ENCODE data around the gene PLEKHG3.

Gene PLEKHG3

DNA sequence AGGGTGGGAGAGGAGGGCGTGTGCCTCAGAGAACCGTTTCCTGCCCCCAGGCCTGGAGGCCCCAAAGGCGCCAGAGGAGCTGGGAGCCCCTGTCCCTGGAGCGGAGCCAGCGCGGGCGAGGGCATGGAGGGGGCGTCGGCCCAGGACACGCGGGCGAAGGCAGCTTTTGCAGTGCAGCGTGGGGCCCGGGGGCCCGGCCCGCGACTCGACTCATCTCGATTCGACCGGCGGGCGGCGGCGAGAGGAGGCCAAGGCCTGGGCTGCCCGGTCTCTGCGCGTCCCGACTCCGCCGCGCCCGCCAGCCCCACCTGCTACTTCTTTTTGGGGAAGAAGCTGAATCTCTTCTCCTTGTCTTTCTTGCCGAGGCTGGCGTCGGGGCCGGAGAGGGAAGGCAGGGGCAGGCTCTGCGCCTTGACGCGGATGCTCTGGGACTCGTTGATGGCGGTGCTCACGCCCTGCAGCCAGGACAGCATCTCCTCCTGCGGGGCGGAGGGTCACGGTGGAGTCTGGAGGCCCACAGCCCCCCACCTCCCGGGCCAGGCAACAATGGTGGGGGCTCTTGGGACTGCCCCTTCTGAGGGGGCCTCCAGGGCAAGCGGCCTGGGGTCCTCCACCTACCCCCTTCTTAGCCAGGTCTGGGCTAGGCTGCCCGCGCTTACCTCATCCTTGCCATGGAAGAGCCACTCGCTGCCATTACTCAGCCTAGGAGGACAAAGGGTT lies 44.9 kb downstream of the PLEKHG3 start:
- DNase-seq, result no peak

DNA sequence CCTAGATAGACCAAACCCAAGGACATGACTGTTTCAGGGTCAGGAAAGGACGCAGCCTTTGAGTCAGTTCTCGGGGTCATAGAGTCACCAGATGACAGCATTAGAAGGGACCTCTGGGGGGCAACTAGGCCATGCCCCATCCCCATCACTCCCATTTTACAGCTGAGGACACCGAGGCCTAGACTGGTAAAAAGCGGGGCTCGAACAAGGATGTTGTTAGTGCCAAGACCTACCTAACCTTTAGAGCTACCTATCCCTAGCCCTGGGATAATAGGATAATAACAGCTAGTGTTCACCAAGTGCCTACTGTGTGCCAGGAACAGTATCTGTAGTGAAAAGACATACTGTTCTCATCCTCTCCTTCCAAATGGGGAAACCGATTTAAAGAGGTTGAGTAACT lies 48.7 kb downstream of the PLEKHG3 start:
- DNase-seq, result no peak

DNA sequence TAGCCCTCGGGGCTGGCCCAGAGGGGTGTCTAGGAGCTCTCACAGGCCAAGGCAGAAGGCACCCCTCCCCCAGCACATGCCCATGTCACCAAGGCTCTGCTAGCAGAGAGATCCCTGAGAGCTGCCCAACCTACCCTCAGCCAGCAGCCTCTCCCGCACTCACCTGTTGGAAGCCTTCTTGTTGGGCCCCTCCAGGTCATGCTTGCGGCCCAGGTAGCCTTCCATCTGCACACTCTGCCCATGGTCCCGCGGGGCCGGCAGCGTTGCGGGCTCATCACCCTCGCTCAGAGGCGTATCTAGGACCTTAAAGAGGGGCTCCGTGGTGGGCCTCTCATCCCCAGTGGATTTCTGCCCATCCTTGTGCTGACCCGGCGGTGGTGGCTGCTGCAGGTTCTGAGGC lies 49.1 kb downstream of the PLEKHG3 start:
- DNase-seq, result no peak

DNA sequence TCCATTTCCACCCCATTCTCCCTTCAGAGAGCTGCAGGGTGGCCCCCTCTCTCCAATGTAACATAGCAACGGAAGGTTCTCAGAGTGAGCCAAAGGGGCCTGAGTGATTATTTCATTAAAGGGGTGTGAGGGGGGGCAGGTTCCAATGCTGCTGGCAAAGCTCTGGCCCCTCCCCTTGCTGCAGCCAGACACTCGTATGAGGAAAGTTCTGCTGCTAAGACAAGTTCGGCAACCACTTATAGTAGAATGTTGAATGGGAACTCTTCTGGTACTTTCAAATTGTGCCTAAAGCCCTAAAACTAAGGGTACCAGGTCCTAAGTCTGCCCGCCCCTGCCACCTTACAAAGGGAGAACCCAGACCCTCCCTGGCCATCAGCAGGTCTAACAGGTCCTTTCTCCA lies 49.8 kb downstream of the PLEKHG3 start:
- no peak for DNase-seq

DNA sequence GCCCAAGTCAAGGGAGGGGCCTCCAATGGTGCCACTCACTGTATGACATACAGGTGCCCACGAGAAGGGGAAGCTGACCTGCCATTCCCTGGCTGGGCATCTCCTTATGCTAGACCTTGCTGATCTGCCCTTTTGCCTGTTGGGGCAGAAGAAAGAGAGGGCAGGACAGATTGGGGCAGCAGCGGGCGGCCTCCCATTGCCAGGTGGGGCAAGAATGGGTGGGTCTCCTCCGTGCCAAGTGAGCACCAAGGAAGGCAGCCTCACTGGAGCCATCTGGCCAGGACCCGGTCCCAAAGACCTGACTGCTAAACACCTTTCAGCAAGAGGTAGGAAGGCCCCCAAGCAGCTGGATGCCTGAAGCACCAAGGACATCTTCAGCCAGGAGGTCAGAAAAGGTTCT lies 50.5 kb downstream of the PLEKHG3 start:
- no peak for DNase-seq

DNA sequence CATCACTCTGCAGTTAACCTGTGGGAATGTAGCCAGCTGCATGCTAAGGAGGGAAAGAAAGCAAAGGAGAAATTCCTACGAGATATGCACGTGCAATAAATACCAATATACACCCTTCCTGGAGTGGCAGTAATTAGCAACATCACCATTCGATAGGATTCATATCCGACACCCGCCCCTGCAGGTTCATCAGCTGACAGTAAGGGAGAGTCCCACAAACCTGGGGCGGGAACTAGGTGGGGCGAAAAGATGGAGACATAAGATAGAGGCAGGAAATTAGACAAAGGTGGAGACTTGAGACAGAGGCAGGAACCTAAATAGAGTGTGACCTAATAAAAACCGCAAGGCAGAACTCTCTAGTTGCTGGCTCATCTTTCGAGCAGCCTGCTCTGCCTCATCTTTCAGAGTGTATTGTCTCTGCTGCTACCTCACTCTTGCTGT lies 51.6 kb downstream of the PLEKHG3 start:
- no peak for DNase-seq

DNA sequence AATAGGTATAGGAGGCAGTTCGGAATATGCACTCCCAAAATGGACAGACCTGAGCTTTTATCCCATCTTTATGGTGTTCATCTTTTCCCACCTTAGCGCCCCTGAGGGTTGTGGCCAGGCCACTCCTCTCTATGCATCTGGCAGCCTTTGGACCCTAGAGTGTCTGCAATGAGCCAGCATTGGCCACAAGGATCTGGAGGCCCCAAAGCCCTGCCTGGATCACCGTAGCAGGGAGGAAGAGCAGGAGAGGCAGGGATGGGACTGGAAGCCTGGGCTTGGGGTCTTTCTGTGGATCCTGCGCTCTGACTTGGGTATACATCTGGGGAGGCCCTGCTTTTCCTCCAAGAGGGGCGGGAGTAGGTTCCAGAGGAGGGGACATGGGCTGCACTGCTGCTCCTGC lies 52.5 kb downstream of the PLEKHG3 start:
- DNase-seq, result no peak

DNA sequence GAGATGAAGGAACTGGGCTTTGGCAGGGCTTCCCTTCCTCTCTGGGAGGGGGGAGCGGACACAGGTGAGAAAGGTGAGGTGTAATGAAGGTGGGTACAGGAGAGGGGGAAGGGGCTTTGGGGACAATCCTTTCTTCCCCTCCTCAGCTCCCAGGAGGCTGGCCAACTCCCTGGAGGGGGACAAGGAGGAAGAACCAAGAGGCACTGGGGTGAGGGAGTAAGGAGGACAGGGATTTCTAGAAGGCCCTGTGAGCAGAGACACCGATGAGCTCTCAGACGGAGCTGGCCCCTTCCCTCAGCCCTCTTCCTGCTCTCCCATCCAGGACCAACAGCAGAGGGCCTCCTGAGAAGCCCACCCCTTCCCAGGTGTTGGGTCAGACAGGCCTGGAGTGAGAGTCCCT lies 53.4 kb downstream of the PLEKHG3 start:
- no peak for DNase-seq

DNA sequence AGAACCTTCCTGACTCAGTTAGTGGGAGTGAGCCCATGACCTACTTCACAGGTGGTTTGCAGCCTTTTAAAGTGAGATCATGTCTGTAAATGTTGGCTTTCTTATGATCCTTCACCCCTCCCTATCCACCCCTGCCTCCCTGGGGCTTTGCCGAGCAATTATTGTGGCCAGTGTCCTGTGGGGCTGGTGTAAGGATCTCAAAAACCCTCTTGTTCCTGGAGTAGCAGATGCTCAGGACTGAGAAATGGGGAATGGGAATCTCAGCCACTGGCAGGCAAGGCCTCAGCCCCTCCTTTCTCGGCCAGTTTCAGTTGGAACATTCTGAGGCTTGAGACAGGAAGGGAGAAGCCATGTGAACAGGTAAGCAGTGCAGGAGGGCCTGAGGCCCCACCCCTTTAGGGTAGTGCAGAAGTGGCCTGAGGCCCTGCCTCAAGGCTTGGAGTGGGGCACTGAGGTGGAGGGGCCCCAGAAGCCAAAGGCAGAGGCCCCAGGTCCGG lies 53.8 kb downstream of the PLEKHG3 start:
- DNase-seq, result no peak

DNA sequence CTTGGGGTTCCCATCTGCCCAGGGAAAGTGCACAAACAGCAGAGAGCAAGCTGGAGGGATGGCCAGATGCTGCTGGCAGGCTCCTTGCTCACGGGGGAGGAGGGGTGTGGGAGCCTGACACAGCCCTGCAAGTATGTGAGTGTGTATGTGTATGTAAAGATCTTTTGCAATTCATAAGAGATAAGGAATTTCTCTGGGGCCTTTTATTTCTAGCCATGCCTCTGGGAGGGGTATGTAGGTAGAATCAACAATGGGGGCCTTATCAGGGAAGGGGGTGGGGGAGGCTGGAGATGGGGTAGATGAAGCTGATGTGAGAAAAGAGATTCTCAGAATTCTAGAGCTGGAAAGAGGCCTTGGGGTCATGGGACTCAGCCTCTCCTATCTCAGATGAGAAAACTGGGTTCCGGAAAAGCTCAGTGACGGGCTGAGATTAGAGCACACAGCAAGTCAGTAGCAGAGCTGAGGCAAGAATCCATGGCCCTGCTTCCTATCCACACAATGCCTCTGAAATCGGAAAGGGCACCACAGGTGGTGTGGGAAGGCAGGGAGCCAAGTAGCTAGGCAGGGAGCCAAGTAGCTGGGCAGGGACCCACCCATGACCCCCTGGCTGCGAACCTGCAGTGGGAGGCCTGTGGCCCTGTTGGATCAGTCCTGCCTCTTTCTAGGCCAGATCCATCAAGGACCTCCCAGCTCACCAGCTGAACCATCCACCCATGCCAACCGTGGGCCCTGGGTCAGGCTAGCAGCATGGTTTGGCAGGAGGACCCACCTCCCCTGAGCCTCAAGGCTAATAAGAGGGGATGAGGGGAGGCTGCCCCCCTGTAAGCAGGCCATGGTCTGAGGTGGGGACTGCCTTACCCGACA lies 54.7 kb downstream of the PLEKHG3 start:
- no peak for DNase-seq

DNA sequence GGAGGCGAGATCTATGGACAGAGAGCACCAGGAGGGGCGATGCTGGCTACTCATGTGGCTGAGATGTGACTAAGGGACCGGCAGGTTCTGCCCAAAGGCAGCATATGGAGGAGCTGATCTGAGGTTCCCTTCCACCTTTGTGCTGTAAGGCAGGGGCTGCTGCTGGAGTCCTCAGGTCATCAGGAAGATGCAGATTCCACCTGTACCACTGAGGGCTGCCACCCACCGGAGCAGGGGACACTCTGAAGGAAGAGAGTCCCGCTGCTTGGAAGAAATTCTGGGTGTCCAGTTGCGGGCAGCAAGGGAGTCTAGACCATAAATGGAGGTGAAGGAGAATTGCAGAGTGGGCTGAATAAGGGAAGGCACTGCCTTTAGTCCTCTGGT lies 55.3 kb downstream of the PLEKHG3 start:
- no peak for DNase-seq

DNA sequence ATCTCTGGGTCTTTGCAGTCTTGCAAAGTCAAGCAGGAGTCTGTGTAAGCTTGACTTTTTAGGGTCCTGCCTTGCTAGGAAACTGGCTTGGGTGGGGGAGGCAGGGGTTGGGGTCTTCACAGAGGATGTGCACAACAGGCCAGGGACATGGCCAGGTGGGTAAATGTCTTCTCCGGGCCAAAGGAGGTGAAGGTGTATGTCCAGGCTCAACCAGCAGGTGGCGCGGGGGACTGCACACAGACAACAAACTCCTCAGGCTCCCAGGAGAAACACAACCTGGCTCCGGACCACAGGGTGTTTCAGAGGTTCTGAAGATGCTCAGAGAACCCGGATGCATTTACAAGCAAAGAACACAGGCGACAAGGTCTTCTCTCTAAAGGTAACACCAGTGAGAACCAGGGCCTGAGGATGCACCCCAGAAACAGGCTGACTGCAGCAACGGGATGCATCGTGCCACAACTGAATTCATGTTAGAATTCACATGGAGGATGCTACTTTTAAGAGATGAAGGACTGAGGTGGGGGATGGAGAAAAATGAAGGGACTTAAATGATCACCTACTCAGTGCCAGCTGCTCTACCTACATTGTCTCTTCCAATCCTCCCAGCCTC lies 56.0 kb downstream of the PLEKHG3 start:
- DNase-seq, result no peak

DNA sequence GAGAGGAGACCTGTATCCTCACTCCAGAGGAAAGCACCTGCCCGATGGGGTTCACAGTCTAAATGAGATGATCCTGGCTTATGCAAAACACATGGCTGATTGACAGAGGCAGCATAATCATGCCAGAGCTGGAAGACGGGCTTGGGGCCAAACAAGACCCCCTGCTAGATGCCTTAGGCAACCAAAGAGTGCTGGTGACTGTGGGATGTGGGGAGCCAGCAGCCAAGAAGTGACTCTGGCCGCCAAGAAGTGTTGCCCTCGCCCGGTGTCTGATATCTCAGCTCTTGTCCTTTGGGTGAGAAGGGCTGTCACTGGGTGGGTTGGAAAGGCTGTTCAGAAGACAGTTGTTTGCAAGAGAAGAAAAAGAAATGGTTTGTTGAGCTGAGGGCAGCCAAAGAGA lies 56.7 kb downstream of the PLEKHG3 start:
- no peak for DNase-seq

DNA sequence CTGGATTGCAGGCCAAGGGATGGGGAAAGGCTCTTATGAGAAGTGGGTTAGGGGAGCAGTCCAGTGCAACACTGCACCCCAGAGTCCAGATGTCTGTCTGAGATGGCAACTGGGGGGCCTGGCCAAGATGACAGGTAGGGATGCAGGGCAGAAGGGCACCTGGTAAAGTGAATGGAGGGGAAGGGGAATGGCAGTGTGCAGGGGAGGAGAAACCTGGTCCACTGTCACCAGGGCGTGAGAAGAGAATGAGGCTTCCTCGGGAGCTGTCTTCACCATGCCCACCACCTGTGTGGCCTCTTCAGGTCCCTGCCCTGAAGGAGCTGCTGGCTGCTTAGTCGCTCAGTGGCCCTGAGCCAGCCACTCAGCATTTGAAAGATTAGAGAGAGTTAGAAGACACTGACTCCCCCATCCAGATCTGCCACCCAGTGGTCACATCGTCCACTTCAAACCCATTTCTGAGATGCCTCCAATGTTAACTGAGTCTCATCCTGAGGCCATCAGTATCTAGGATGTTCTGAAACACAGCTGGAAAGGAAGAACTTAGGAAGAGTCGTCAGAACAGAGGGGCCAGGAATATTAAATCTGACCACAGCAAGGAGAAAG lies 57.3 kb downstream of the PLEKHG3 start:
- no peak for DNase-seq

DNA sequence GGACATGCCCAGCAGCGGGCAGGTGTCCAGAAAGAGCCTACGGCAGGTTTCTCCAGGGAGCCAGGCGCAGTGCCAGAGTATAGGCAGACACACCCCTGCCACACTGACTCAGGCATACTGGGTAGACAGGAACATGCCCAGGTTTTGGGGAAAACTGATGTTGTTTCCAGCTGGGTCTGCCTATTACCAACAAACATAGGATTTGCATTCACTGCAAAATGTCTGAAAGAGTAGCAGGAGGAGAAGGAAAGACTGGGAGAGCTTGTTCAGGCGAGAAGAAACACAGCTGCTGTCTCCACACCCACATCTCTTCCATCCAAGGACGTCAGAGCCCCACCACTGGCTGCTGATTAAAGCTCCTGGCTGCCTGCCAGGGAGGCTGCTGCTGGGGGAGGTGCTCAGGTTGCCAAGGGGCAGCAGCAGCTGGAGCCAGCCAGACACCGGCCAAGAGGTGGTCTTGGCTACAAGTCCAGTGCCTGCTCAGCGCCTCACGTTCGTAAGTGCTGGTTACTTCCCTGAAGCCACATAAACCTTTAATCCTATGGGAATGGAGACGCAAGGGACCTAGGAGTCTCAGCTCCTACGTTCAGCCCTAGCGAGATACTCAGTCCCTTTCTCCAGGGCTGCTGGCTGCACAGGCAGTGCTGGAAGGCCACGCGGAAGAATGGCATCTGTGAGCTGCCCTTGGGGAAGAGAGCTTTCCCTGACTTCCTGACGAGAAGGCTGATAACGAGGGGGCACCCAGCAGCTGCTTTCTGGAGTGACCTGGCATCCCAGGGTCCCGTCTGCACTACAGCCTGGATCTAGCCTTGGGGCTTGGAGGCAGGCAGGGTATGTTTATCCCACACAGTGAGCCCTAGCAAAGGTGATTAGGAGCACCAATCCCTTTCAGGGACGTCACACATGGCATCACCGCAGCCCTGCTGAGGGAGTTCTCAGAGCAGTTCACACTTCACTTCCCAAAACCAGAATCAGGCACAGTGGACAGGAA lies 58.1 kb downstream of the PLEKHG3 start:
- DNase-seq, result no peak

DNA sequence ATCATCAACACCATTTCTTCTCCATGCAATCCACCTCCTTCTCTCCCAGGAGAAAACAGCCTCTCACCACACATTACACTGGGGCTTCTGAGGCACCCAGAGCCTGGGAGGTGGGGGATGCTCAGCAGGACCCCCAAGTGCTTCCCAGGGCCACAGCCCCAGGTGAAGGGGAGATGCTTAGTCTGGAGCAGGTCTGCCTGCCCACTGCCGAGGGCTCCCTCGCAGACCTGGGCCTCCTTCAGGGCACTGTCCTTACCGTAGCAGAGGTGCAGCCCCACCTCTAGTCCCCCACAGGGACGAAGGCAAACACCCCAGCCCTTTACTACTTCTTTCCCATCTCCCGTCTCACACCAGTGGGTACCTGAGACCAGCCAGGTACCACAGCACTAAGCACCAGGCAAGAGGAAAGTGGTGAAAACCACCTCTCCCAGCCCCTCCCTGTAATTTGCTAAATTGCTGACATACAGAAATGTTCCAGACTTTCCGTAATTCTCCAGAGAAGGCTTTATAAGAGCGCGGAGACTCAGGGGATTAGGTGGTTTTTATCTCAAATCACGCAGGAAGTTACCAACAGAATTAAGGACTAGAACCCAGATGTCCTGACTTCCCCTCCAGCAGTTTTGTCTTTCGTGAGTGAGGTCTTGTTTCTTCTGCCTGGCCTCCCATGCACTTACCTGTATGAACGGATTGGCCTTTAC lies 59.0 kb downstream of the PLEKHG3 start:
- no peak for DNase-seq

DNA sequence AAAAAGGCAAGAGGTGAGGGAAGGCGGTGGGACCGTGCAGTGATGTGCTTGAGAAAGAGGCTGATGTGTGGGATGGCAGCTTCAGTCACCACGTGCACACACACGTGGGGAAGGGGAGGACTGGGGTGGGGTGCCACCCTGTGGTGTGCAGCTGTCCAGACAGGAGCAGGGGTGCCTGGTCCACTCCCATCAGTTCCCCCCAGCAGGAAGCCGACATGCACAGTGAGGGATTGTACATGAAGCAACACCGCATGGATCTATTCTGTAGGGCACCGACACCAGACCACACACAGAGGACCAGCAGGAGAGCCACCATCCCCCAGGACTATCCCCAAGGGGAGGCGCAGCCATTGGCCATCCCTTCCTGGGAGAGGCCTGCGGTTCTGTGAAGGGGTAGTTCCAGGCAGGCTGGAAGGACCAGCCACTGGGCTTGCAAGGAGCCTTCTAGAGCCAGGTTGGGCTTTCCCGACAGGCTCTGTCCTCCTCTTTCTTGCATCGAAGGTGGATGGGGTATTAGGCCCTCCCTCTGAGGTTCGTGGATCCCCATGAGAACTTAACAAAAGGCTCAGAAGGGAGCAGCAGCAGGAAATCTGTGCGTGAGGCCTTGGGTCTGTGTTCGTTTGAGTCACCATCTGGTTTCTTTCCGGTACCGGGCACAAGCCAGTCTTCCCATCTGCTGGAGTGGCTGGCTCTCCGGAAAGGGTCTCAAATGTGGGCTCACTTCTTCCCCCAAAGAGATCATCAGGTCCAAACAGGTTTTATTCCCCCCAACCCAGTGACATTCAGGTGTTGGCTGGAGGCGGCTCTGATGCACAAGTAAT lies 59.8 kb downstream of the PLEKHG3 start:
- DNase-seq, result no peak

DNA sequence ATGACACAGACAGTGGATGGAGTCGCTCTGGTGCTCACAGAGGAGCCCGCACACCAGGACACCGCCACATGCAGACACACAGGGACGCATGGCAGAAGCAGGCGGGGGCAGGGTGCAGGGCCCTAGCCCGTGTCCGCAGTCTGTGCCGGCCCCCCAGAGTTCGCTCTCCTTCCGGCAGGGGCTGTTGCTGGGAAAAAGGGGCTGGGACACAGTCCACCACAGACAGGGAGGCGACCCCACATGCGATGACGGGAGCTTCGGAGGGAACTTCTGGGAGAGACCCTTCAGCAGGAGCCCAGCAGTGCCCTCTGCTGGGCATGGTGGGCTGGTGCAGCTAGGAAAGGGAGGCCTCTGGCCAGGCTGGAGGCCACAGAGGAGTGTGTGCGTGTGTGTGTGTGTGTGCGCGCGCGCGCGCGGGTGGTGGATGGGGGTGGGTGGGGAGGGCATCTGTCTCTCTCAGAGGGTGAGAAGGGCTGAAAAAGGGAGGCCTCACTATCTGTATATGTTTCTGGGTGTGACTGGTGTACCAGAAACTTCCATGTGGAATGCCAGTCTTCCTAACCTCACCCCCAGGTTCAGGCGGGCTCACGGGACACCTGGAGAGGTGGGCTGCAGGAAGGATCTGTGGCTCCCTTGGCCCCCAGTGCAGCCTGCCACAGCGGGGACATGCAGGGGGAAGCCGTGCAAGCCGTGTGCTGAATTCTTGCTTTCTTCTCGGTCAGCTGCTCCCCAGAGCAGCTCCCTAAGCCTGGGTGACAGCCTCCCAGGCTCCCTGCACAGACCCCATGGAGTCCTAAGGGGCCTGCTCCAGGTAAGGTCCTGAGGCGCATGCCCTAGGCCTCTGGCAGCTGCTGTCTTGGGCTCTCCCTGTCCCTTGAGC lies 60.7 kb downstream of the PLEKHG3 start:
- no peak for DNase-seq

DNA sequence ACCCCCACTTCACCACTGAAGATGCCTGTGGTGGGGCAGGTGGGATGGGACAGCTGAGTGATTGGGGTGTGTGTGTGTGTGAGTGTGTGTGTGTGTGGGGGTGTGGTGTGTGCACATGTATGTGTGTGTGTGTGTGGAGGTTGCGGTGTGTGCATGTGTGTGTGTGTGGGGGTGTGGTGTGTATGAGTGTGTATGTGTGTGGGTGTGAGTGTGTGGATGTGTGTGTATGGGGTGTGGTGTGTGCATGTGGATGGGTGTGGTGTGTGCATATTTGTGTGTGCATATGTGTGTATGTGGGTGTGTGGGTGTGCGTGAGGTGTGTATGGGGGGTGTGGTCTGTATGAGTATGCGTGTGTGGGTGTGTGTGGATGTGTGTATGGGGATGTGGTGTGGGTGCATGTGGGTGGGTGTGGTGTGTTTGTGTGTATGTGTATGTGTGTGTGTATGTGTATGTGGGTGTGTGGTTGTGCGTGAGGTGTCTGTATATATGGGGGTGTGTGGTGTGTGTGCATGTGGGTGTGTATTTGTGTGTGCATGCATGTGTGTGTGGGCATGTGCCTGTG lies 61.6 kb downstream of the PLEKHG3 start:
- no peak for DNase-seq

All from SIG-M5 (cell line).